Mucosa of rectum (tissue), 2 donors: Measurements from ENCODE around the gene CREB5.
"Not testable (repeated sequence)": the region's sequence is repeated elsewhere in the genome, so short reads cannot be mapped to it uniquely, and the experiment has no call there.

Experiments
- H3K27ac ChIP-seq, 2 donors: one replicate each; pipeline ENCODE4 v1.7.0; 2013; ENCODE audit warnings: inconsistent platforms in 2 of 2, low read depth in 2 of 2, low read length in 2 of 2
- H3K27me3 ChIP-seq, 2 donors: one replicate each; pipeline ENCODE4 v1.7.0; 2013; ENCODE audit warnings: low read length in 2 of 2; ENCODE audit not compliant: control insufficient read depth in 2 of 2, insufficient read depth in 2 of 2
- H3K36me3 ChIP-seq, 2 donors: one replicate each; pipeline ENCODE4 v1.7.0; 2013; ENCODE audit warnings: low read length in 2 of 2; ENCODE audit not compliant: control insufficient read depth in 2 of 2, insufficient read depth in 2 of 2
- H3K4me1 ChIP-seq, 2 donors: one replicate each; pipeline ENCODE4 v1.7.0; 2013; ENCODE audit warnings: low read length in 2 of 2, mild to moderate bottlenecking in 1 of 2; ENCODE audit not compliant: control insufficient read depth in 2 of 2, insufficient read depth in 2 of 2
- H3K4me3 ChIP-seq, 2 donors: one replicate each; pipeline ENCODE4 v1.7.0; 2013; ENCODE audit warnings: low read length in 2 of 2
- H3K9ac ChIP-seq, 2 donors: one replicate each; pipeline ENCODE4 v1.7.0; 2013; ENCODE audit warnings: low read length in 2 of 2, low read depth in 1 of 2, mild to moderate bottlenecking in 1 of 2
- H3K9me3 ChIP-seq, 2 donors: one replicate each; pipeline ENCODE4 v1.7.0; 2013; ENCODE audit warnings: low read length in 2 of 2; ENCODE audit not compliant: control insufficient read depth in 2 of 2
- donor health status: healthy.
- donor health status: Normal muscosa, but diverticular disease.

Gene CREB5

DNA sequence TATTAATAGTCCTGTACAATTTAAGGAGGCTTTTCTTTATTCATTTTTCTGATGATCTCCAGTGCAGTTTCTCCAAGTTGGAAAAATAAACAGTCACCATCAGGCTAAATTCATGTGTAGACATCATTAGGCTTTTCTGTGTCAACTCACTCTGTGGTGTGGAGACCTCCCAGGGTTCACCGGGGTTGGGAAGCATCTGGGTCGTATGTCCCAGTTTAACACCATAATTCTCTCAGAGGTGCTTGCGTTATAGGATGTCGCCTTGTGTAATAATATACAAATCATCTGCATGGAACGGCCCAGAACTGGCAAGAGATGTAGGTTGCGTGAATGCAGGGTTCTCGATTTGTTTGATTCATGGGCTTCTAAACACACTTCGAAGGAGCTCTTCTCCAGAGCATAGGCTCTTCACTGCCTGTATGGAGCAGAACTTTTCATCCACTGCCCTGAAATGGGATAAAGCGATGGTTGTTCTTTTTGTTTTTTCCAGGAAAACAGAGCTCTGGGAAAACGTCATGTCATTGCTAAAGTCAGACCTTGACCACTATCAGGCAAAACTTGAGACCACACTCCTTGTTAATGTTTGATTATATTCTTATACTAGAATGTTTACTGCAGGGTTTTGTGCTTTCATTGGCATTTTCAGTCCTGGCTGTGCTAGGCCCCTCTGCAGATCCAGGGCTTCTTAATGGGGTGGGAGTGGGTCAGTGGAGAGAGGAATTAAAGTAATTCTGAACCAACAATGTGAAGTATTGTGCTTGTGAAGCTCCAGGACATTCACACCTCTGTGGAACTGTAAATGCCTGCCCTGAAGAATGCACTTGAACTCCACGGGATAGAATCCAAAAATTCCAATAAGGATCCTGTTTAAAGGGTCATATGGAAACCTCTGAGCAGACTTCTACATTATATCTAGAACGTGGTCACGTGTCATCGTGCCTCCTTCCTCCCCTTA lies 373.0 kb downstream of the CREB5 start:
- no peaks in the 10 kb centered on the region for H3K36me3 ChIP-seq

GRCh38 chr7:28786156-28786555 lies 373.8 kb downstream of the CREB5 start:
- H3K36me3 ChIP-seq: not testable (repeated sequence)

More for the DNA sequence above, 373.0 kb downstream of the CREB5 start:
- no peaks in the 10 kb centered on the region for H3K9me3 ChIP-seq
- H3K27ac ChIP-seq: no peak overlapping the region
- no peak overlapping the region for H3K9ac ChIP-seq
- H3K4me3 ChIP-seq: no peak overlapping the region
- peaks cover 0 to 4% of the 10 kb centered on the region in 2 donors for H3K4me1 ChIP-seq
- H3K27me3 ChIP-seq: no peaks in the 10 kb centered on the region

DNA sequence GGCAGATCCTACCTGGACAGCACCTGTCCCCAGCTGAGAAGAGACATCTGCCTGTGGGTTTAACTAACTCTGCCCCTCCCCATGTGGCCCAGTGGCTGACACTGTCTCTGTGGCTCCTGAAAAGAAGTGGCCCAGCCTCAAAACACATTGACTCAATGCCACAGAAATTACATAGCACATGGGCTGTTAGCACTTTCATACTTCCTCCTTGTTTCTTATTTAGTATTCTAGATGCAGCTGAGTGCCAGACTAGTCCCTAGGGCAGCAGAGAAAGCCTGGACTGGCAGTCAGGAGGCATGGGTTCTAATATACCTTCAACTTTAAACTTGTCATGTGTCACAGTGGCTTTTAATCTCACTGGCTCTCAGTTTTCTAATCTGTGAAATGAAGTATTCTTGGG lies 374.8 kb downstream of the CREB5 start:
- Histone ChIP-seq H3K4me1 (peaks cover 0 to 4% of the 10 kb centered on the region in 2 donors), H3K9me3 (no peaks in the 10 kb centered on the region), H3K27me3 (no peaks in the 10 kb centered on the region), H3K4me3 (no peak overlapping the region), H3K9ac (no peak overlapping the region), H3K36me3 (no peaks in the 10 kb centered on the region), H3K27ac (no peak overlapping the region)

More at GRCh38 chr7:28786156-28786555, 373.8 kb downstream of the CREB5 start:
- not testable (repeated sequence) for H3K27me3 ChIP-seq, H3K9ac ChIP-seq, H3K4me3 ChIP-seq, H3K4me1 ChIP-seq, H3K9me3 ChIP-seq, H3K27ac ChIP-seq

DNA sequence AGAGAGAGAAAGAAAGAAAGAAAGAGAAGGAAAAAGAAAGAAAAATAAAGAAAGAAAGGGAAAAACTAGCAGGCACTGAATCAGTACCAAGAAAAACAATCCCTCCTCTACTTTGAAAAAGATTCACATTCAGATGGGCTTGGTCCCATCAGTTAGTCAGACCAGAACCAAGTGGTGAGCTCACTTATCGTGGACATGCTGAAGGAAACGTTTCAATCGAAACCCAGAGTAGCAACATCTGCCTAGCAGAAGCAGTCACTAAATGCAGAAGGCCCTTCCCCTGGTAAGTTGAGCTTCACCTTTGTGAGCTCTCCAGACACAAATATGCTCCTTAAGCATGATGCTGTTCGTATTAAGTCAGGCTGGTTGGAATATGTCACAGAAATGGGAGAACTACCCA lies 378.1 kb downstream of the CREB5 start:
- H3K9me3 ChIP-seq: no peaks in the 10 kb centered on the region
- H3K27me3 ChIP-seq: no peaks in the 10 kb centered on the region
- no peak overlapping the region for H3K9ac ChIP-seq
- H3K36me3 ChIP-seq: no peaks in the 10 kb centered on the region
- no peak overlapping the region for H3K4me3 ChIP-seq
- H3K4me1 ChIP-seq: no peaks in the 10 kb centered on the region
- H3K27ac ChIP-seq: no peak overlapping the region

GRCh38 chr7:28792858-28793257 lies 380.5 kb downstream of the CREB5 start:
- no peaks in the 10 kb centered on the region for H3K9me3 ChIP-seq
- H3K4me3 ChIP-seq: no peak overlapping the region
- H3K4me1 ChIP-seq: no peaks in the 10 kb centered on the region
- no peaks in the 10 kb centered on the region for H3K36me3 ChIP-seq
- no peak overlapping the region for H3K27ac ChIP-seq
- H3K27me3 ChIP-seq: no peaks in the 10 kb centered on the region
- H3K9ac ChIP-seq: no peak overlapping the region

GRCh38 chr7:28793381-28794085 lies 381.2 kb downstream of the CREB5 start:
- Histone ChIP-seq H3K27ac (no peak overlapping the region), H3K4me3 (no peak overlapping the region), H3K27me3 (no peaks in the 10 kb centered on the region), H3K36me3 (no peaks in the 10 kb centered on the region), H3K9ac (no peak overlapping the region), H3K9me3 (no peaks in the 10 kb centered on the region), H3K4me1 (no peaks in the 10 kb centered on the region)

GRCh38 chr7:28798274-28798673 lies 386.0 kb downstream of the CREB5 start:
- Histone ChIP-seq H3K36me3 (no peaks in the 10 kb centered on the region), H3K9me3 (no peaks in the 10 kb centered on the region), H3K27me3 (no peaks in the 10 kb centered on the region), H3K4me3 (no peak overlapping the region), H3K9ac (no peak overlapping the region), H3K4me1 (peaks cover 3% of the 10 kb centered on the region in 2 donors), H3K27ac (no peak overlapping the region)

GRCh38 chr7:28799619-28800018 lies 387.3 kb downstream of the CREB5 start:
- Histone ChIP-seq H3K27me3 (no peaks in the 10 kb centered on the region), H3K9me3 (no peaks in the 10 kb centered on the region), H3K9ac (no peak overlapping the region), H3K4me1 (peaks cover 3% of the 10 kb centered on the region in 2 donors), H3K27ac (no peak overlapping the region), H3K4me3 (no peak overlapping the region), H3K36me3 (no peaks in the 10 kb centered on the region)

GRCh38 chr7:28800150-28800549 lies 387.8 kb downstream of the CREB5 start:
- Histone ChIP-seq H3K9ac (no peak overlapping the region), H3K27ac (no peak overlapping the region), H3K36me3 (no peaks in the 10 kb centered on the region), H3K9me3 (no peaks in the 10 kb centered on the region), H3K27me3 (no peaks in the 10 kb centered on the region), H3K4me3 (no peak overlapping the region), H3K4me1 (peaks cover 3% of the 10 kb centered on the region in 2 donors)

GRCh38 chr7:28802450-28802849 lies 390.1 kb downstream of the CREB5 start:
- Histone ChIP-seq H3K4me3 (no peak overlapping the region), H3K27me3 (no peaks in the 10 kb centered on the region), H3K36me3 (no peaks in the 10 kb centered on the region), H3K4me1 (peaks cover 3% of the 10 kb centered on the region in 2 donors), H3K27ac (no peak overlapping the region), H3K9me3 (no peaks in the 10 kb centered on the region), H3K9ac (no peak overlapping the region)
